Prostate gland (tissue), 2 donors: ENCODE results near the gene ZCCHC7.
"Not testable (repeated sequence)": the region's sequence is repeated elsewhere in the genome, so short reads cannot be mapped to it uniquely, and the experiment has no call there.

Experiments
- CTCF ChIP-seq, 4 experiments: fragments of 200-600 bp in 2 of 4; fragments of 450-650 bp in 2 of 4; sonication (generic) in 2 of 4; IDR thresholded peaks; 1 replicate in 3 of 4; 2 replicates in 1 of 4; pipeline ENCODE4 v1.5.1; 2016 to 2019; ENCODE audit warnings: antibody characterized with exemption in 4 of 4, mild to moderate bottlenecking in 2 of 4, moderate library complexity in 2 of 4
- POLR2A ChIP-seq: fragments of 450-650 bp; IDR thresholded peaks from one replicate; pipeline ENCODE4 v1.6.1; 2016; ENCODE audit warnings: antibody characterized with exemption, mild to moderate bottlenecking

GRCh38 chr9:37114442-37114841 lies 5.9 kb upstream of the ZCCHC7 start:
- not testable (repeated sequence) for TF ChIP-seq POLR2A; CTCF (IDR thresholded peaks at IDR 0.05)
